OCI-LY3 (cell line): ENCODE data around the gene CBFA2T2.

Experiments used
- EZH2phosphoT487 ChIP-seq: fragments of 200-600 bp; shearing (Covaris generic); IDR thresholded peaks from 2 replicates; pipeline ENCODE4 v1.6.1; 2018; ENCODE audit warnings: antibody characterized with exemption, mixed run types, low read depth
- TF ChIP-seq, protein P1 (sequence below): fragments of 200-600, 300-600 bp; sonication (generic); IDR thresholded peaks from 2 replicates; pipeline ENCODE4 v1.5.1; 2014; ENCODE audit warnings: antibody characterized with exemption, low read length, low read depth

GRCh38 chr20:33689493-33689892, 199.6 kb downstream of the CBFA2T2 start:
- TF ChIP-seq, protein P1, sequence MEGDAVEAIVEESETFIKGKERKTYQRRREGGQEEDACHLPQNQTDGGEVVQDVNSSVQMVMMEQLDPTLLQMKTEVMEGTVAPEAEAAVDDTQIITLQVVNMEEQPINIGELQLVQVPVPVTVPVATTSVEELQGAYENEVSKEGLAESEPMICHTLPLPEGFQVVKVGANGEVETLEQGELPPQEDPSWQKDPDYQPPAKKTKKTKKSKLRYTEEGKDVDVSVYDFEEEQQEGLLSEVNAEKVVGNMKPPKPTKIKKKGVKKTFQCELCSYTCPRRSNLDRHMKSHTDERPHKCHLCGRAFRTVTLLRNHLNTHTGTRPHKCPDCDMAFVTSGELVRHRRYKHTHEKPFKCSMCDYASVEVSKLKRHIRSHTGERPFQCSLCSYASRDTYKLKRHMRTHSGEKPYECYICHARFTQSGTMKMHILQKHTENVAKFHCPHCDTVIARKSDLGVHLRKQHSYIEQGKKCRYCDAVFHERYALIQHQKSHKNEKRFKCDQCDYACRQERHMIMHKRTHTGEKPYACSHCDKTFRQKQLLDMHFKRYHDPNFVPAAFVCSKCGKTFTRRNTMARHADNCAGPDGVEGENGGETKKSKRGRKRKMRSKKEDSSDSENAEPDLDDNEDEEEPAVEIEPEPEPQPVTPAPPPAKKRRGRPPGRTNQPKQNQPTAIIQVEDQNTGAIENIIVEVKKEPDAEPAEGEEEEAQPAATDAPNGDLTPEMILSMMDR = no peak
- TF ChIP-seq EZH2phosphoT487 = no peak
